NCI-H2107 (cell line): ENCODE results near the gene CCDC191.

ENCODE experiments used
- DNase-seq: peaks from one replicate; lab custom pipeline; 2025; lab: John Stamatoyannopoulos, UW

Gene CCDC191

DNA sequence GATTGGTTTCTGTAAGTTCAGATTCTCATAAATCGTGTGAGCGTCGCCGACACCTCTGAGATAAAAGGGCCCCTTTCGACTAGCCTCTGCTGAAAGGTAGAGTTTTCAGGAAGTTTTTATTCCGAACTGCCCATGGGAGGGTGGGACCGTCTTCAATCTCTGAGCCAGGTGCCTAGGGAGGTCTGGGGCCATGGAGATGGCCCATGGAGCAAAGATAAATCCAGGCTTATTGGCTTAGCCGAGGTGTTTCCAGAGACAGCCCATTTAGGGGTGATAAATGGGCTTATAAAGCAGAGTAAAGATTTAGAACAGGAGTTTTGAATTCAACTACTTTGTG lies 653 bp upstream of the CCDC191 start:
- no peak for DNase-seq

GRCh38 chr3:114052216-114052615 lies 4.1 kb downstream of the CCDC191 start:
- no peak for DNase-seq

DNA sequence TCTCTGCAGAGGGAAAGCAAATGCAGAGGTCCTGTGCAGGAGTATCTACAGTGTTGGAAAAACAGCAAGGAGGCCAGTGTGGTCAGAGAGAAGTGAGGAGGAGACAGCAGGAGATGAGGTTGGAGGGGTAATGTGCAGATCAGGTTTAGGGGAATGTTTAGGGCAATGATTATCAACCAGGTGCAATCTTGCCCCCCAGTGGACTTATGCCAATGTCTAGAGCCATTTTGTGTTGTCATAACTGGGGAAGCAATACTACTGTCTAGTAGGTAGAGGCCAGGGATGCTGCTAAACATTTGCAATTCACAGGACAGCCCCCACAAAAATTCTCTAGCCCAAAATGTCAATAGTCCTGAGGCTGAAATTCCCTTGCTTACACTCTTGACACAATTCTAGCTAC lies 13.1 kb downstream of the CCDC191 start:
- no peak for DNase-seq

GRCh38 chr3:114035896-114036295 lies 20.4 kb downstream of the CCDC191 start:
- DNase-seq, result no peak

GRCh38 chr3:114034787-114035545 lies 21.4 kb downstream of the CCDC191 start:
- DNase-seq, result no peak

- no peak for DNase-seq
Measured at GRCh38 chr3:114034211-114034610, 22.1 kb downstream of the CCDC191 start.

GRCh38 chr3:114033721-114034120 lies 22.6 kb downstream of the CCDC191 start:
- no peak for DNase-seq

GRCh38 chr3:114026331-114026730 lies 30.0 kb downstream of the CCDC191 start:
- no peak for DNase-seq

GRCh38 chr3:114025451-114025850 lies 30.9 kb downstream of the CCDC191 start:
- no peak for DNase-seq

DNA sequence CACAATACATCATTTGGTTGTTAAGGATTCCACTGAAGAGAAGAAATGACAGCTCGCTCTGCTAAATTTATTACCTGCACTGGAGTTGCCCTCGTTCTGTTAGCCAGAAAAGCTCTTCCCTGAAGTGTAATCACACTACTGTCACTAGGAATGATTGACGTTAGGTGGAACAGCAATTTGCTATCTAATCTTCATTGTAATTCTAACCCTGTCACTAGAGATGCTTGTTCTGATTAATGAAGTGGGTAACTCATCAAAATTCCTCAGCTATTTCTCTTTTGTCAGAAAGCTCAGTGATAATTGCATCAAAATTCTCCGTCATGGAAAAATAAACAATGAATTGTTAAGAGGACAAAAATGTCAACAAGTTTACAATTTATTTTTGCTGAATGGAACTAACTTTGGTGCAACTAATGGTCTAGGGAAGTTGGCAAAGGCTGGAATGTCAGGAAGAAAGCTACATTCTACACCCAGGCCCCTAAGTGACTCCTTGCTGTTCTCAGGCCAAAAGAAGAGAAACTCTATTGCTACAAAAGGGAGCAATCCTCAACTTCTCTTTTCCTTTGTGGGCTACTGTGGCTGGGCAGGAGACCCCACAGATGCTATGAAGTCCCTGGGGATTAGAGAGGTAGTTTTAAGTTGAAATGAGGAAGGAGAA lies 34.1 kb downstream of the CCDC191 start:
- DNase-seq, result no peak

DNA sequence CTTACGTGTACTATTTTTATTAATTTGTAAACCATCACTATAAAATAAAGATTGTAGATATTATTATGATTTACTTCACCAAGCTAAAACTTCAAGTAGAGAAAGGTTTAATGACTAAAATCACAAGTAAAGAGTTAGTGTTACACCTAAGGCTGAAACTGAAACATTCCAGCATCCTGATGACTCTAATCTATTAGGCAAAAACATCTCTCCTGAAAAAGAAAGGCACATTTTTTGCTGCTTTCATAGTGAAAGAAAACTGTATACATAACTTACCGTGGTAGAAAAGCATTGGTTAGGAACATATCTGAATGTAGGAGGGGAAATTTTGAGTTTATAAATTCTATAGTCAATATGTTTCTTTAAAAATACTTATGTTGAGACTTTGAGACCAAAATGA lies 35.4 kb downstream of the CCDC191 start:
- no peak for DNase-seq

DNA sequence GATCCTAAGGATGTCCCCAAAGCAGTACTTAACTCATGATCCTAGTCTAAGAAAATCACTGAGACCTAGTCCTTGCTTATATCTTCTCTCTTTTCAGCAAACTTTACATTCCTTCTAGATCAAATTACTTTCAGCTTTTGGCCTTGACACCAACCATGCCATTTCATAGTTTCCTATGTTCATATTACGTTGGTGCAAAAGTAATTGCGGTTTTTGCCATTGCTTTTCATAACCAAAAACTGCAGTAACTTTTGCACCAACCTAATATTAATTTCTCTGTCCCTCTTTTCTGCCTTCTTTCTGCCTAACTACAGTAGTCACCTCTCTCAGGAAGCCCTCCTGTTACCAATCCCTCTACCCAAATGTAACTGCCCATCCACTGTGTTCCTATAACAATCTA lies 36.8 kb downstream of the CCDC191 start:
- DNase-seq, result no peak

- DNase-seq, result no peak
Measured at GRCh38 chr3:114014211-114014610, 42.1 kb downstream of the CCDC191 start.

DNA sequence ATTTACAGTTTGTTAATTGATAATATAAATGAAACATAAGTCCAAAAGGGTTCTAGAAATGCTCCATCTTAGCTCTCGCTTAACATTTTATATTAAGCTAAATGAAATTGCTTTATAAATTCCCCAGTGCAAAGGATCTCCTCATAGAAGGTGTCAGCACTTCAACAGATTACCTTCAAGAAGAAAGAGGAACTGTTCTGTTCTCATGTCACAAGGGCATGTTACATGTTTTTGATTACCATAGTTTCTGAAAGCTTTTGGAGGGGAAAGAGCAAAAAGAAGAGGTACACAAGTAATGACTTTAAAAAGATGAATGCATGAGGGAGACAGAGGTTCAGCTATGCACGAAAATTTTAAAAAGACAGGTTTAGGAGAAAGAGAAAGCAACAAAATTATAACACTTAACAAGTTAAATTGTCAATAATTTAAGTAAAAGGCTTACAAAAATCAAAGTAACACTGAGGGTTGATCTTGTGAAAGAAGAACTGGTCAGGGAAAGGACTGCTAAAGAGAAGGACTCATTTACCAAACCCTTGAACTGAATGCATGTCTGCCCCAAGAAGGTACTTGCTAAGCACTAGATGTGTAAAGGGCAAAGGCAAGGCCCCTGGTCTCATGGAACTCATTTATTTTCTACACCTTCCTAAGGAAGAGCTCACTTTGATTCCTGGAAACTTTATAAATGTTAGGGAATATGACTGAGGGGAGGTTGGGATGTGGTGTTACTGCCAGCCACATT lies 45.1 kb downstream of the CCDC191 start:
- no peak for DNase-seq

DNA sequence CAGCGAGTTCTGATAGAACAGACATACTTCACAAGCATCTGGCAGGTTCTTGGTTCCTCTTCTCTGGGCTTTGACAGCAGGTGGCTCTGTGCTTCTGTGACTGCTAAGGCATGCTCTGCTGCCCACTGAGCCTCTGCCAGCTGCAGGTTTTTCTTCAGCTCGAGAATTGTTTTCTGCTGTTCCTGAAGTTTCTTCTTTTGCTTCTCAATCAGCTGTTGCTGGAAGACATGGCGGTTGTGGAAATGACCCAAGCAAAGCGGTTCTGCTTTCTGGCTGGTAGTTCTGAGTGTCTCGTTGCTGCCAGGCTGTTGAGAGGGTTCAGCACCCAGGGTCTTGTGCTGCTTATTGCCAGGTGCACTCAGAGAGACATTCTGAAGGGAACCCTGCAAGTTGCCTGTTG lies 50.8 kb downstream of the CCDC191 start:
- no peak for DNase-seq

DNA sequence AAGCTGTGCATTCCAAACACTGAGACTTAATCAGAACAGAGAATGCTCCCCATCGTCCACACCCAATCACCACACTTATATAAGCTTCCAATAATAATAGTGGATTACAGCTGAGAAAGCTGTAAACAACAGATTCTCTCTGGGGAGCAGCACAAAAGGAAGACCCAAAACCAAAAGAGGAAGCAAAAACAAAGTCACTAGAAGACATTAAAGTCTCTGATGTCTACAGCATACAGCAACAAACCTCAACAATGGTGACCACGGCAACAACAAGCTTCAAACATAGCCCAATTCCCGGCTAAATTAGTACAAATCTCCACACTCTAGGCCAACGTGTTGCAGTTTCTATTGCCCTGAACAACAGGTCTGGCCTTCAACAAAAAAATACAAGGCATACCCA lies 70.8 kb downstream of the CCDC191 start:
- DNase-seq, result no peak

GRCh38 chr3:113983544-113983943 lies 72.8 kb downstream of the CCDC191 start:
- DNase-seq, result no peak

GRCh38 chr3:113981803-113982202 lies 74.5 kb downstream of the CCDC191 start:
- DNase-seq, result no peak

- DNase-seq, result no peak
Measured at GRCh38 chr3:113979916-113980315, 76.4 kb downstream of the CCDC191 start.

GRCh38 chr3:113977822-113978221 lies 78.5 kb downstream of the CCDC191 start:
- DNase-seq, result no peak

DNA sequence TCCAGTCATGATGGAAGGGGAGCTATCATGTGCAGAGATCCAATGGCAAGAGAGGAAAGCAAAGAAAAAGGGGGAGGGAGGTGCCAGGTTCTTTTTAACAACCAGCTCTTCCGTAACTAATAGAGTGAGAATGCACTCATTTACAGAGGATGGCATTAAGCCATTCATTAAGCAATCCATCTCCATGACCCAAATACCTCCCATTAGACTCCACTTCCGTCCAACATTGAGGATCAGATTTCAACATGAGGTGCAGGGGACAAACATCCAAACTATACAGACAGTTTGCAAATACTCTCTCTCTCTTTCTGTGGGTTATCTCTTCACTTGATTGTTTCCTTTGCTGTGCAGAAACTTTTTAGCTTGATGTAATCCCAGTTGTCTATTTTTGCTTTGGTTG lies 87.3 kb downstream of the CCDC191 start:
- DNase-seq, result no peak

GRCh38 chr3:113966172-113966571 lies 90.2 kb downstream of the CCDC191 start:
- DNase-seq, result no peak

DNA sequence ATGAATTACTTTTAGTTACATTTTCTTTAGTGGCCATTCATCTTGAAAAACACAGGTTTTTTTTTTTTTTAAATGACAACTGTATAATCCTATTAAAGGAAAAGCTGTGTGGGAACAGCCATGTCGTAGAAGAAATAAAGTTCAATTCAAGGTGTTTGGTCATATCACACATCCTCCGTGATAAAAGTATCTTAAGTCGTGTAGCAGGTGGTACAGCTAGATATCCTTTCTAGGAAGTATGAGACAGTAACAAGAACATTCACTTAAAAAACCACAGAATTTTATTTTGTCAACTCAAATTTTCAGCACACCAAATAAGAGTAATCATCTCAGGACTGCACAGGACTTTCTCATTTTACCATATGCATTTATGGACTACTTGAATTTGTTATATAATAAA lies 92.4 kb downstream of the CCDC191 start:
- DNase-seq, result no peak
